A549 (cell line): ENCODE measurements around the gene CSNK1E.

Source experiments
- CTCF ChIP-seq: fragments of >200 bp; sonication (Bioruptor Twin); formaldehyde crosslinking; IDR thresholded peaks from 3 replicates; pipeline ENCODE4 v1.5.1; 2016
- KDM1A ChIP-seq: fragments of 200-600 bp; sonication (generic); IDR thresholded peaks from 2 replicates; pipeline ENCODE4 v1.6.1; 2016; ENCODE audit warnings: low read depth, mild to moderate bottlenecking
- MYC ChIP-seq: IDR thresholded peaks from 2 replicates; pipeline ENCODE4 v1.6.1; 2012; ENCODE audit warnings: mild to moderate bottlenecking, inconsistent platforms, low read length, improper control_type of control experiment, borderline replicate concordance
- TF ChIP-seq, protein P1 (sequence below): fragments of 250-450 bp; sonication (Bioruptor Pico); IDR thresholded peaks from 2 replicates; pipeline ENCODE4 v1.5.0; 2021; ENCODE audit warnings: mild to moderate bottlenecking, moderate library complexity, borderline replicate concordance

DNA sequence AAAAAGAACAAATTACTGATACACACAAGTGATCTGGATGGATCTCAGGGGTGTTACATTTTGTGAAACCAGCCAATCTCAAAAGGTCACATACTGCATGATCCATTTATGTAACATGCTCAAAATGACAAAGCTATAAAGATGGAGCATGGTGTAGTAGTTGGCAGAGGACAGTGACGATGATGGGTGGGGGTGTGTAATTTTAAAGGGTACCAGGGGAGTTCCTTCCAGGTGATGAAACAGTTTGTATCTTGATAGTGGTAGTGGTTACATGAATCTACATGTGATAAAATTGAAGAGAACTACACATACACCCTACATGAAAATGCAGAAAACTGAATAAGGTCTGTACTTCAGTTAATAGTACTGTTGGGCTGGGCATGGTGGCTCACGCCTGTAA is 61.5 kb downstream of the CSNK1E start:
- no peak for TF ChIP-seq MYC
- no peak for TF ChIP-seq CTCF
- TF ChIP-seq KDM1A: no peak
- TF ChIP-seq, protein P1, sequence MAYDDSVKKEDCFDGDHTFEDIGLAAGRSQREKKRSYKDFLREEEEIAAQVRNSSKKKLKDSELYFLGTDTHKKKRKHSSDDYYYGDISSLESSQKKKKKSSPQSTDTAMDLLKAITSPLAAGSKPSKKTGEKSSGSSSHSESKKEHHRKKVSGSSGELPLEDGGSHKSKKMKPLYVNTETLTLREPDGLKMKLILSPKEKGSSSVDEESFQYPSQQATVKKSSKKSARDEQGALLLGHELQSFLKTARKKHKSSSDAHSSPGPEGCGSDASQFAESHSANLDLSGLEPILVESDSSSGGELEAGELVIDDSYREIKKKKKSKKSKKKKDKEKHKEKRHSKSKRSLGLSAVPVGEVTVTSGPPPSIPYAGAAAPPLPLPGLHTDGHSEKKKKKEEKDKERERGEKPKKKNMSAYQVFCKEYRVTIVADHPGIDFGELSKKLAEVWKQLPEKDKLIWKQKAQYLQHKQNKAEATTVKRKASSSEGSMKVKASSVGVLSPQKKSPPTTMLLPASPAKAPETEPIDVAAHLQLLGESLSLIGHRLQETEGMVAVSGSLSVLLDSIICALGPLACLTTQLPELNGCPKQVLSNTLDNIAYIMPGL (CRISPR knock-in tag): no peak
